PC-3 (cell line): ENCODE results near the gene COPS2. TPM values are rescaled to one million over a fixed set of nuclear protein-coding genes. Genes with fewer than 3 reads are reported as not detected.
"Not testable (repeated sequence)": the region's sequence is repeated elsewhere in the genome, so short reads cannot be mapped to it uniquely, and the experiment has no call there.

Source experiments
- ATAC-seq: fragments of 200-7000 bp; cut with Tn5 transposase; 2 replicates; pipeline ENCODE4 v1.9.1; 2020; ENCODE audit warnings: mild to moderate bottlenecking, moderate library complexity
- BruUV-seq: library from RNA; stranded (reverse); fragments of 400-500 nt; replicated peaks from 2 replicates; lab custom pipeline; 2021; lab: Mats Ljungman, UMichigan
- CTCF ChIA-PET: fragments of 300-600 bp; sonication (Branson Sonifier 250); formaldehyde crosslinking; loops from one replicate; lab custom pipeline; 2022; ENCODE audit warnings: antibody characterized with exemption; lab: Charles Lee
- POLR2A ChIA-PET: fragments of 300-600 bp; sonication (Branson Sonifier 250); formaldehyde crosslinking; loops from one replicate; lab custom pipeline; 2022; ENCODE audit warnings: antibody characterized with exemption; ENCODE audit not compliant: unreplicated experiment; lab: Charles Lee
- DNase-seq: peaks from one replicate; pipeline ENCODE4 v3.0.0-alpha.2; 2015
- H2AFZ ChIP-seq: fragments of 300-600 bp; sonication (generic); 2 replicates; pipeline ENCODE4 v1.6.0; 2016; ENCODE audit warnings: antibody characterized with exemption, low read length
- H3F3A ChIP-seq: fragments of 300-600 bp; sonication (generic); one replicate; pipeline ENCODE4 v1.6.0; 2017; ENCODE audit warnings: antibody characterized with exemption, low read length, control low read depth, mild to moderate bottlenecking; ENCODE audit not compliant: unreplicated experiment
- H3K27ac ChIP-seq: fragments of 300-600 bp; sonication (generic); 2 replicates; pipeline ENCODE4 v1.5.1; 2016; ENCODE audit warnings: mild to moderate bottlenecking, low read length
- H3K27me3 ChIP-seq: fragments of 300-600 bp; sonication (generic); 2 replicates; pipeline ENCODE4 v1.6.1; 2016; ENCODE audit warnings: low read length, mixed read lengths
- H3K36me3 ChIP-seq: fragments of 300-600 bp; sonication (generic); 2 replicates; pipeline ENCODE4 v1.6.1; 2016; ENCODE audit warnings: low read depth, mixed run types, low read length, mixed read lengths
- H3K4me1 ChIP-seq: fragments of 300-600 bp; sonication (generic); 2 replicates; pipeline ENCODE4 v1.5.1; 2016; ENCODE audit warnings: low read length; ENCODE audit not compliant: insufficient read depth
- H3K4me2 ChIP-seq: fragments of 300-600 bp; sonication (generic); 2 replicates; pipeline ENCODE4 v1.6.0; 2016; ENCODE audit warnings: low read length
- H3K4me3 ChIP-seq: fragments of 300-600 bp; sonication (generic); 2 replicates; pipeline ENCODE4 v1.5.1; 2016; ENCODE audit warnings: mild to moderate bottlenecking, low read length, mixed read lengths
- H3K79me2 ChIP-seq: fragments of 300-600 bp; sonication (generic); 2 replicates; pipeline ENCODE4 v1.6.1; 2017; ENCODE audit warnings: low read length, mixed read lengths
- H3K9ac ChIP-seq: fragments of 300-600 bp; sonication (generic); 2 replicates; pipeline ENCODE4 v1.6.0; 2016; ENCODE audit warnings: mild to moderate bottlenecking, low read length
- H3K9me2 ChIP-seq: fragments of 300-600 bp; sonication (generic); replicated peaks from 2 replicates; pipeline ENCODE4 v1.6.1; 2016; ENCODE audit warnings: mixed run types, low read length, mixed read lengths
- H3K9me3 ChIP-seq: fragments of 300-600 bp; sonication (generic); 2 replicates; pipeline ENCODE4 v1.6.1; 2016; ENCODE audit warnings: low read length, mixed read lengths
- H4K20me1 ChIP-seq: fragments of 300-600 bp; sonication (generic); 2 replicates; pipeline ENCODE4 v1.6.1; 2016; ENCODE audit warnings: low read length, mixed read lengths
- CTCF ChIP-seq: fragments of 300-600 bp; sonication (generic); conservative IDR thresholded peaks from 2 replicates; pipeline ENCODE4 v1.5.1; 2017; ENCODE audit warnings: antibody characterized with exemption, low read depth, mild to moderate bottlenecking, low read length
- EZH2 ChIP-seq: fragments of 300-600 bp; sonication (generic); IDR thresholded peaks from one replicate; pipeline ENCODE4 v1.6.1; 2017; ENCODE audit warnings: antibody characterized with exemption, mild to moderate bottlenecking, low read length; ENCODE audit not compliant: unreplicated experiment
- EZH2phosphoT487 ChIP-seq: fragments of 300-600 bp; sonication (generic); IDR thresholded peaks from 2 replicates; pipeline ENCODE4 v1.6.1; 2018; ENCODE audit warnings: mild to moderate bottlenecking, antibody characterized with exemption, low read length, borderline replicate concordance
- intact Hi-C: fragments of 100-400 bp; cut with micrococcal nuclease; formaldehyde crosslinking; loops from 2 replicates; pipeline ENCODE4 v1.9.0; 2023
- microRNA-seq: library from miRNA; unstranded; fragments of <30 nt; microRNA quantifications from one replicate; pipeline ENCODE4 v1.1.0, GENCODE V29; 2020; ENCODE audit not compliant: unreplicated experiment
- total RNA-seq: library from RNA; depleted of rRNA; stranded (reverse); fragments of >200 nt; gene quantifications from 2 replicates; pipeline ENCODE4 v1.2.3, GENCODE V29; 2014; rRNA removed

COPS2 gene
- total RNA-seq, 1 experiment from 2014 or later = 30.4 TPM

- no peak overlapping the region for H2AFZ ChIP-seq
- no peak overlapping the region for H3K27ac ChIP-seq
- no peak for ATAC-seq
- H3K9me3 ChIP-seq = no peaks in the 10 kb centered on the region
- no peak overlapping the region for H3K4me2 ChIP-seq
- no peak for TF ChIP-seq EZH2phosphoT487
- TF ChIP-seq CTCF = no peak
- TF ChIP-seq EZH2 = no peak
- H3F3A ChIP-seq = no peaks in the 10 kb centered on the region
- no peak overlapping the region for H3K4me3 ChIP-seq
- no peaks in the 10 kb centered on the region for H3K79me2 ChIP-seq
- intact Hi-C loops = no loop called here
- CTCF ChIA-PET = no interaction called here
- H3K36me3 ChIP-seq = no peaks in the 10 kb centered on the region
- no peak for DNase-seq
- POLR2A ChIA-PET = no interaction called here
- no TSS peak for BruUV-seq
- H3K27me3 ChIP-seq = no peaks in the 10 kb centered on the region
- no peaks in the 10 kb centered on the region for H3K4me1 ChIP-seq
- H4K20me1 ChIP-seq = no peaks in the 10 kb centered on the region
- no peaks in the 10 kb centered on the region for H3K9me2 ChIP-seq
- H3K9ac ChIP-seq = no peak overlapping the region
These were observed 79.5 kb downstream of the COPS2 start for GRCh38 chr15:49075881-49076280.

- H3K4me2 ChIP-seq, H3K27me3 ChIP-seq, POLR2A ChIA-PET, BruUV-seq, H3K9ac ChIP-seq, H3K27ac ChIP-seq, DNase-seq, H3K4me3 ChIP-seq, intact Hi-C loops, ATAC-seq, H3K79me2 ChIP-seq, H4K20me1 ChIP-seq, H3K4me1 ChIP-seq, CTCF ChIA-PET, H3K9me3 ChIP-seq, H3F3A ChIP-seq, H3K36me3 ChIP-seq, H2AFZ ChIP-seq, H3K9me2 ChIP-seq: not testable (repeated sequence)
These were observed 80.7 kb downstream of the COPS2 start for GRCh38 chr15:49074589-49075287.

Small RNAs within 50 kb of the gene (microRNA-seq; reads per million reads assigned to microRNA genes)
- not detected for gene MIR4716

Other genes with a start within 250 kb of the COPS2 start
- gene SHC4, start 191.7 kb downstream of the COPS2 start, total RNA-seq = 2.4 and 4.3 TPM in 2 replicates
- gene SECISBP2L, start 109.2 kb downstream of the COPS2 start, total RNA-seq = 13.6 and 18.6 TPM in 2 replicates
- gene GALK2, start 14.6 kb upstream of the COPS2 start, total RNA-seq = 27.2 and 34.6 TPM in 2 replicates